AG08396 (cell line): Measurements from ENCODE around the gene LIMK1.
A peak's percentile ranks its signal among the peaks of the same experiment; 100 is the strongest.
"Not testable (repeated sequence)": the region's sequence is repeated elsewhere in the genome, so short reads cannot be mapped to it uniquely, and the experiment has no call there.

Experiments used
- DNase-seq: peaks from one replicate; pipeline ENCODE4 v3.0.0; 2012; ENCODE audit warnings: low spot score, mixed read lengths

LIMK1 gene

DNA sequence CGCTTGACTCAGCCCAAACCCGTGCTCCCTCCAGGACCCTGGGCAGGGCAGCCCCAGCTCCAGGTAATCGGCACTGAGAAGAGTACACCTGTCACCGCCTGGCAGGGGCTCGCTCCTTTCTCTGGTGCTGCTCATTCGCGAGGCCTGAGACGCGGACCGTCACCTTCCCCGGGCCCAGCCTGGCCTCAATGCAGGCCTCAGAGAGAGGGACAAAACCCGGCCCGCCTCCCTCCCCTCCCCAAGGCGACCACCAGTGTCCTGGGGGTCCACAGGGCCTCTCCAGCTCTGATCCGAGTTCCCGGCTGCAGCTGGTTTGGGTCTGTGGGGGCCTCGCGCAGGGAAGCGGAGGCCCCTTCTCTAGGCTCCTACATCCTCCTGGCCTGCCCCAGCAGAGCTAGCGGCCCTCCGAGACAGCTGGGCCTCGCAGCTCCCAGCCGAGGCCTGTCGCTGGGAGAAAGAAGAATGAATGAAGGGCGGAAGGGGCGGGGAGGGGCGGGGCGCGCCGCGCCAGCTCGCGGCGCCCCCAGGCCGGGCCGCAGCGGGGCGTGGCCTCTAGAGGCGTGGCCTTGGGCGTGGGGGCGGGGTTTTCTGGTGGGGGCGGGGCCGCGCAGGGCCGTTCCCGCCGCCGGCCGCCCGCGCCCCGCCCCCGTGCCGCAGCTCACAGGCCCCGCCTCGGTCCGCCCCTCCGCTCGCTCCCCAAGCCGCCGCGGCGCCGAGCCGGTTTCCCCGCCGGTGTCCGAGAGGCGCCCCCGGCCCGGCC, at the start of gene LIMK1:
Gene LIMK1, plus strand, starts transcription at position 688 of the 760 bp plus-strand sequence. CDS start 187 bp downstream, outside the sequence.
- peak; percentile 98 for DNase-seq

DNA sequence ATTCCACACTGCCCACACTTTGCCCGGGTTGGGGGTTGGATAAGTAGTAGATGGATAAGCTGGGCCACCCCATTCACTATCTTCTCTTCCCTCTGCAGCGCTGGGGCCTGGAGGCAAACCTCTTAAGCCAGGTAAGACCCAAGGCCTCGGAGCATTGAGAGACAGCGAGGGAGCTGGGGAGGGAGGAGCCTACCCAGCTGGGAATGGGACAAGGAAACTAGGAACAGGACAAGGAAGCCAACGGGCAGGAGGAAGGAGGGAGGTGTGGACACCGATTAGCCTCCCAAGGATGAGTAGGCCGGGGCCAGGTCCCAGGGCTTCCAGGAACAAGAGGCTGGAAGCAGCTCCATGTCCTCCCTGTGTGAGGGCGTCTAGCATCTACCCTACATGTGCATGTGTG, 46.0 kb upstream of the LIMK1 start:
- DNase-seq, result no peak

DNA sequence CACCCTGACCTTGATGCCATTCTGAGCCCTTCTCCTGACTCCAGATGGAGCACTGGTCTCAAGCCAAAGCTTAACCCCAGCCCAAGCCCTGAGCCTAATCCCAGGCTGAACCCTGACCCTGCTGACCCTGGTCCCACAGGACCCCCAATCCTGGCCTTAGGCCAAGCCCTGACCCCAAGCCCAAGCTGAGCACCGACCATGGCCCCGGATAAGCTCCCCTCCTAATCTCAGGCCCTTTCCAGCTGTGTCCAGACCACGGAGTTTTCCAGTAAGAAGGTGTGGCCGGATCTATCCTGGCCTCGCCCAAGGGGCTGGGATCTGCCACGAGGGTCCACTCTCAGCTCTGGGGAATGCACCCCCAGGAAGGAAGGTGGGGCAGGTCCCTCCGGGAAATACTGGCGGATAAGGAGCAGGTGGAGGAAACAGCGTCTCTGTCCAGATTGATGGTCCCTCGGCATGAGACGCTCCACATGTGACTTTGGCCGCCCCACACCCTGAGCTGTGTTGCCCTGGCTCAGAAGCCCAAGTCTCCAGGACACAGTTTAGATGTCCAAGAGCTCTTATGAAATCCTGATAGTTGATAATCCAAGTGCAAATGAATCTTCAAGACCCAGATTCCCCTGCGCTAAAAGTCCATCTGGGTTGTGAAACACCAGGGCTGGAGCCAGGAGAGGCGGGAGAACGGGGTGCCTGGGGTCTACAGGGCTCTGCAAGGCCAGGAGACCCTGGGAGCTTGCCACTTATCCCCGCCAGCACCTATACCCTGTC, 45.2 kb upstream of the LIMK1 start:
- DNase-seq, result no peak

DNA sequence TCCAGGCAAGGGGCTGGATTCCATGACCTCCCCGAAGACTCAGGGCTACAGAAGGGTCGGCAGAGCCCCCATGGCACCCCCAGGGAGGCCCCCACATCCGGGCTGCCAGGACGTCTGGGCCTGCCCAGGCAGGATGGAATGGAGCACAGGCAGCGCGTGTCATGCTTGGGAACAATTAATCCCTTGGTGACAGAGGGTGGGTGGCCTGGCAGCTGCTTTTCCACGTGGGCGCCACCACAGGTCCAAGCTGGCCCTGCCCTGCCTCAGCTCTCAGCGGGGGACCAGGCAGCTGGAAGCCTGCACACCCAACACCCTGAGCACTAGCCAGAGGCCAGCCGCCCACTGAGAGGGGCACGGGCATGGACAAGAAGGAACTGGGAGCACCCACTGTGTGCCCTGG, 44.3 kb upstream of the LIMK1 start:
- DNase-seq, result no peak

DNA sequence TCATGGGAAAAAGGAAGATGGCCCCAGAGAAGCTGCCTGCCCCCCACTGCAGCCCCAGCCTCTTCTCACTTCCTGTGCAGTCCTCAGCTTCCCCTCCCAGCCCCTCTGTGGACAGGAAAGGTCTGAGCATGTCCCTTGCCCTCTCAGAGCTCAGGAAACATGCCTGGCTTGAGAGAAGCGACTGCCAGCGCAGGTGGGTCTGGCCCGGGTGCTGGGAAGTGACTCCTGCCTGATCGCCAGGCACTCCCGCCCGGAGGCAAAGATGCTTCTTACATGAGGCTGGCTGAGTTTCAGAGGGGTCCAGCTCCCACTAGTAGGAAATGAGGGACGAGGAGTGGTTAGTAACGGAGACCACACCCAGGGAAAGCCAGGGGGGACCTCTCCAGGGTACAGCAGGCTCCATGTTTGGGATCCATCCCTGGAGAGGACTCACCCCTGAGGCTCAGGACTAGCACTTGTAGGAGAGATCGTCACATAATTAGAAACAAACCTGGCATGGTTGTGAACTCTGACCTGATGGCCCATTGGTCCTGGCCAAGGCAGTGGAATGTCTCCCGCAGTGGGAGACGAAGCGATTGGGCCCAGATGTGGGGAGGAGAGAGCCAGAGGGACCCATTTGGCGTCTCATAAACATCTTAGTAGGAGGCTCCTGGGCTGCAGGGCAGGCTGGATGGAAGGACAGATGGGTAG, 43.4 kb upstream of the LIMK1 start:
- DNase-seq, result no peak

- DNase-seq, result no peak
Observed at GRCh38 chr7:74040791-74041520, 42.6 kb upstream of the LIMK1 start.

DNA sequence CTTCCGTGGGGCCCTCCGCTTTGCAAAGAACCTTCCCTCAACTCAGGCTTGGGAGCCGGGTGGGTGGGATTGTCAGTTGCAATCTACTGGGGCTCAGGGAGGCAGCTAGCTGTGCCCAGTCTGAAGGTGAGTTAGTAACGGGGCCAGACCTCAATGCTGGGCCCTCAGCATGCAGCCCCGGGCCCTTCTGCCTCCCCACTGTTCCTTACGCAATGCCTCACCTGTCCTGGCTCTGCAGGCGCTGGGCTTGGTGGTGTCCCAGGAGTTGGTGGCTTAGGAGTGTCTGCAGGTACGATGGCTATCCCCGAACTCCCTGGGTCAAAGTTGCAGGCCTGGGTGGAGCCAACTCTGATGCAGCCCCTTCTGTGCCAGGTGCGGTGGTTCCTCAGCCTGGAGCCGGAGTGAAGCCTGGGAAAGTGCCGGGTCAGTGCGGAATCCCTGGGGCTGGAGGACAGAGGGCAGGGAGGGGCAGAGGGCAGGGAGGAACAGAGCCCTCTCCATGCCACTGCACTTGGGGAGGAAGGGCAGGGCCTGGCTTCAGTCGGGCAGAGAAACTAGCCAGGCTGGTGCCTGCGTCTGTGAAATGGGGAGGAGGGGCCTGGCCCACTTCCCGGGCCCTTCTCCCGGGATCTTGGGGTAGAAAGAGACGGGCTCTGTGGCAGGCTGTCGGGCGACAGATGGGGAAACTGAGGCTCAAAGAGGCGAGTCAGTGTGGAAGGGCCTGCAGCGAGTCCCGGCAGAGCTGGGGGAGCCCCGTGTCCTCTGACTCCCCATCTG, 40.7 kb upstream of the LIMK1 start:
- no peak for DNase-seq

GRCh38 chr7:74043523-74043951, 40.1 kb upstream of the LIMK1 start:
- DNase-seq, result peak; percentile 57

- no peak for DNase-seq
Observed at GRCh38 chr7:74044366-74045350, 38.9 kb upstream of the LIMK1 start.

DNA sequence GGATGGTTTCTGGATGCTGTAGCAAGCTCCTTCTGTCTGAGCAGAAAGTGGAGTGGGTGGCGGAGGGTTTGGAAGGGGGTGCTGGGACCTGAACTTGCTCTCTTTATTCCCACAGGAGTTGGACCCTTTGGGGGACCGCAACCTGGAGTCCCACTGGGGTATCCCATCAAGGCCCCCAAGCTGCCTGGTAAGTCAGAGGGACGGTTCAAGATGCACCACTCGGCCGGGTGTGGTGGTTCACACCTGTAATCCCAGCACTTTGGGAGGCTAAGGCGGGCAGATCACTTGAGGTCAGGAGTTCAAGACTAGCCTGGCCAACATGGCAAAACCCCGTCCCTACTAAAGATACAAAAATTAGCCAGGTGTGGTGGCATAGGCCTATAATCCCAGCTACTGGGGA, 37.0 kb upstream of the LIMK1 start:
- not testable (repeated sequence) for DNase-seq

- no peak for DNase-seq
Observed at GRCh38 chr7:74047804-74048380, 35.7 kb upstream of the LIMK1 start.

DNA sequence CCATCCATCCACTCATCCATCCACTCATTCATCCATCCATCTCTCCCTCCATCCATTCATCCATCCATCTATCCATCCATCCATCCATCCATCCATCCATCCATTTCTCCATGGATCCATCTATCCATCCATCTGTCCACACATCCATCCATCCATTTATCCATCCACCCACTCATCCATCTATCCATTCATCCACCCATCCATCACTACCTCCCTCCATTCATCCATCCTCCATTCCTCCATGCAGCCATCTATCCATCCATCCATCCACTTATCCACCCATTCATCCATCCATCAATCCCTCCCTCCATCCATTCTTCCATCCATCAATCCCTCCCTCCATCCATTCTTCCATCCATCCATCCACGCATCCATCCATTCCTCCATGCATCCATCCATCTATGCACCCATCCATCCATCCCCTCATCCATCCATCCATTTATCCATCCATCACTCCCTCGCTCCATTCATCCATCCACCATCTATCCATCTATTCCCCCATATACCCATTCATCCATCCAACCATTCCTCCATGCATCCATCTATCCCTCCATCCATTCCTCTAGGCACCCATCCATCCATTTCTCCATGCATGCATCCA, 34.5 kb upstream of the LIMK1 start:
- no peak for DNase-seq

DNA sequence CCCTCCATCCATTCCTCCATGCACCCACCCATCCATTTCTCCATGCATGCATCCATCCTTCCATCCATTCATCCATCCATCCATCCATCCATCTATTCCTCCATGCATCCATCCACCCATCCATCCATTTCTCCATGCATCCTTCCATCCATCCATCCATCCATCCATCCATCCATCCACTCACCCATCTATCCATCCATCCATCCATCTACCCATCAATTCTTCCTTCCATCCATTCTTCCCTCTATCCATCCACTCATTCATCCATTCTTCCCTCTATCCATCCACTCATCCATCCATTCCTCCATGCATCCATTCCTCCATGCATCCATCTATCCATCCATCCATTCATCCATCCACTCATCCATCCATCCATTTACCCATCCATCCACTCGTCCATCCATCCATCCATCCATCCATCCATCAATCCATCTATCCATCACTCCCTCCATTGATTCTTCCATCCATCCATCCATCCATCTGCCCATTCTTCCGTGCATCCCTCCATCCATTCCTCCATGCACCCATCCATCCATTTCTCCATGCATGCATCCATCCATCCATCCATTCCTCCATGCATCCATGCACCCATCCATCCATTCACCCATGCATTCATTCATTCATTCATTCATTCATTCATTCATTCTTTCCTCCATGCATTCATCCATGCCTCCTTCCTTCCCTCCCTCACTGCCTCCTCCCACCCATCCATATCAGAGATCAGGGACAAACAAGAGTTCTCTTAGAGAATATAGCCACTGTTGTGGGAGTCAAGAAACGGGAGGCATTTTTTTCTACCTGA, 33.4 kb upstream of the LIMK1 start:
- DNase-seq, result no peak

GRCh38 chr7:74051193-74051592, 32.4 kb upstream of the LIMK1 start:
- no peak for DNase-seq

GRCh38 chr7:74051629-74052410, 31.8 kb upstream of the LIMK1 start:
- DNase-seq, result no peak

DNA sequence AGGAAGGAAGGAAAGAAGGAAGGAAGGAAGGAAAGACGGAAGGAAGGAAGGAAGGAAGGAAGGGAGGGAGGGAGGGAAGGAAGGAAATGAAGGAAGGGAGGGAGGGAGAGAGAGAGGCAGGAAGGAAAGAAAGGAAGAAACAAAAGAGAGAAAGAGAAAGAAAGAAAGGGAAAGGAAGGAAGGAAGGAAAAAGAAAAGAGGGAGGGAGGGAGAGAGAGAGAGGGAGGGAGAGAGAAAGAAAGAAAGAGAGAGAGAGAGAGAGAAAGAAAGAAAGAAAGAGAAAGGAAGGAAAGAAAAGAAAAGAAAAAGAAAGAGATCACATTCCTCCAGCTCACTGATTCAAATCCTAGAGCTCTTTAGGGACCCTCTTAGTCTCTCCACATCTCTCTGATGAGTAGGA, 31.0 kb upstream of the LIMK1 start:
- DNase-seq, result no peak

DNA sequence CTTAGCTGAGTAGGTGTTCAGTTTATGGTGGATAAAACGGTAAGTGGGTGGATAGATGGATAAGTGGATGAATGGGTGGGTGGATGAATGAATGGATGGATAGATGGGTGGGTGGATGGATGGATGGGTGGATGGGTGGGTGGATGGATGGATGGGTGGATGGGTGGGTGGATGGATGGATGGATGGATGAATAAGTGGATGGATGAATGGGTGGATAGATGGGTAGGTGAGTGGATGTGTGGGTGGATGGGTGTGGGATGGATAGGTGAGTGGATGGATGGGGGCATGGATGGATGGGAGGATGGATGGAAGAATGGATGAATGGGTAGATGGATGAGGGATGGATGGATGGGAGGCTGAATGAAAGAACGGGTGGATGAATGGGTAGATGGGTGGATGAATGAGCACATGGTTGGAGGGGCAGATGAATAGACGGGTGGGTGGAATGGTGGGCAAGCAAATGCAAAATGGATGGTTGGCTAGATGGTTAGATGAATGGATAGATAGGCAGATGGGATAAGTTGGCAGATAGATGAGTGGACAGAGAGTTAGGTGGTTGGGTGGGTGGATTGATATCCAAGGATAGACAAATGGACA, 29.9 kb upstream of the LIMK1 start:
- DNase-seq, result no peak
